IPS DF 4.7 (cell line): ENCODE results near the gene MGMT.

Experiments used
- DNase-seq: peaks from one replicate; pipeline ENCODE4 v3.0.0-alpha.2; 2013; ENCODE audit warnings: low spot score; ENCODE audit errors: extremely low read depth

Gene MGMT

GRCh38 chr10:129728246-129728820 is 261.3 kb downstream of the MGMT start:
- DNase-seq: no peak

- no peak for DNase-seq
Observed at GRCh38 chr10:129728905-129729795, 262.1 kb downstream of the MGMT start.

GRCh38 chr10:129730272-129730992 is 263.4 kb downstream of the MGMT start:
- no peak for DNase-seq

GRCh38 chr10:129730993-129731325 is 263.9 kb downstream of the MGMT start:
- DNase-seq: no peak

- no peak for DNase-seq
Observed at GRCh38 chr10:129740532-129741279, 273.7 kb downstream of the MGMT start.

GRCh38 chr10:129741280-129741977 is 274.4 kb downstream of the MGMT start:
- DNase-seq: no peak

- no peak for DNase-seq
Observed at GRCh38 chr10:129741978-129742741, 275.1 kb downstream of the MGMT start.

GRCh38 chr10:129742742-129743550 is 275.9 kb downstream of the MGMT start:
- no peak for DNase-seq

GRCh38 chr10:129743738-129744133 is 276.7 kb downstream of the MGMT start:
- no peak for DNase-seq

GRCh38 chr10:129744134-129745111 is 277.4 kb downstream of the MGMT start:
- no peak for DNase-seq

- no peak for DNase-seq
Observed at GRCh38 chr10:129745186-129745750, 278.2 kb downstream of the MGMT start.

GRCh38 chr10:129754211-129755050 is 287.4 kb downstream of the MGMT start:
- DNase-seq: no peak

- DNase-seq: no peak
Observed at GRCh38 chr10:129755158-129755591, 288.1 kb downstream of the MGMT start.

GRCh38 chr10:129755621-129756020 is 288.6 kb downstream of the MGMT start:
- no peak for DNase-seq

GRCh38 chr10:129756912-129757901 is 290.2 kb downstream of the MGMT start:
- DNase-seq: no peak
